ENCODE results near the gene MVB12B.

MVB12B gene

DNA sequence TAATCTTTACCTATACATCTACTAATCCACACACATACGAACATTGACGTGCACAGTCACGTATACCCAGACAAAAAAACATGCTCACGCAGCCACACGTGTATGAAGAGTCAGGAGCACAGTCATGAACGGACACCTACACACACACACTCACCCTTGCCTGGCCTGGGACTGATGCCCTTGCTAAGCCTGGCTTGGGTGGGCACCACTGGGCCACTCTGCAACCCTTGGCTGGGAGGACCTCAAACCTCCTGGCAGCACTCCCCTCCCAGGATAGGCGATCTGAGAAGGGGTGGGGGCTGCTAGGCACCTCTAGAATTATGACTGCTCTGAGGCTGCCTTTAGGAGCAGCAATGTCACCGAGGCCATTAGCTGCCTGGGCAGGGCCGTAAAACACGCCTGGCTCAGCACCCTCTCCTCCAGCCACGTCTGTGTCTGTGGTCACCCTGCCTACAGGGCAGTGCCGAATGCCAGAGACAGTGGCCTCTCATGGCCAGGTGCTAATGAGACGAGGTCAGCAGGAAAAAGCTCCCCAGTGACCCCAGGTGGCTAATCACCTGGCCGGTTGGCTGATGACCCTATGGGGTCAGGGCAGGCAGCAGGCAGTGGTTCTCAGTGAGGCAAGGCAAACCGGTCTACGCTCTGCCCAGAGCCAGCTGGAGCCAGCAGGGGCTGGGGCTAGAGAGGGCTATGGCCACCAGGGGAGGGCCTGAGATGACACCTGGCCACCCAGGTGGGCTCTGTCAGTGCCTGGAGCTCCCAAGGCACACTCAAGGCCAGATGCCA lies 33.7 kb upstream of the MVB12B start:
- H3K27ac ChIP-seq: no peak overlapping the region
- TF ChIP-seq, protein P1, sequence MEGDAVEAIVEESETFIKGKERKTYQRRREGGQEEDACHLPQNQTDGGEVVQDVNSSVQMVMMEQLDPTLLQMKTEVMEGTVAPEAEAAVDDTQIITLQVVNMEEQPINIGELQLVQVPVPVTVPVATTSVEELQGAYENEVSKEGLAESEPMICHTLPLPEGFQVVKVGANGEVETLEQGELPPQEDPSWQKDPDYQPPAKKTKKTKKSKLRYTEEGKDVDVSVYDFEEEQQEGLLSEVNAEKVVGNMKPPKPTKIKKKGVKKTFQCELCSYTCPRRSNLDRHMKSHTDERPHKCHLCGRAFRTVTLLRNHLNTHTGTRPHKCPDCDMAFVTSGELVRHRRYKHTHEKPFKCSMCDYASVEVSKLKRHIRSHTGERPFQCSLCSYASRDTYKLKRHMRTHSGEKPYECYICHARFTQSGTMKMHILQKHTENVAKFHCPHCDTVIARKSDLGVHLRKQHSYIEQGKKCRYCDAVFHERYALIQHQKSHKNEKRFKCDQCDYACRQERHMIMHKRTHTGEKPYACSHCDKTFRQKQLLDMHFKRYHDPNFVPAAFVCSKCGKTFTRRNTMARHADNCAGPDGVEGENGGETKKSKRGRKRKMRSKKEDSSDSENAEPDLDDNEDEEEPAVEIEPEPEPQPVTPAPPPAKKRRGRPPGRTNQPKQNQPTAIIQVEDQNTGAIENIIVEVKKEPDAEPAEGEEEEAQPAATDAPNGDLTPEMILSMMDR (IDR thresholded peaks at IDR 0.05): no peak
- TF ChIP-seq ZFX (IDR thresholded peaks at IDR 0.05; ENCODE audit: borderline replicate concordance): no peak

DNA sequence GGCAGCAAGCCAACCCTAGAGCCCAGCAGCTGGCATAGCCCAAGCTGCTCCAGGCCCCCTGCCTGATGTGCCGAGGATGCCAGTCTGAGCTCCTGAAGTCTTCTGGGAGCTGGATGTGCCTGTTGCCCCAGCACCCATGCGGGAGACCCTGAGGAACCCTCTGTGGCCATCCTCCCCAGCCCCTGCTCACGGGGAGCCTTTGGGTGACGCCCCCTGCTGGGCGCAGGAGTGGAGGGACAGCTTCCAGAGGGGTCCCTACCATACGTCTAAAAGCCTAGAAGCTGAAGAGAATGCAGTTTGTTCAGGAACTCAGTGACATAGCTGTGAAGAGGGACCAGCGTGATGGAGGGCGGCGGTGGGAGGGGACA lies 33.1 kb upstream of the MVB12B start:
- no peak overlapping the region for H3K27ac ChIP-seq
- TF ChIP-seq, protein P1 (IDR thresholded peaks at IDR 0.05): peak; percentile 42
- TF ChIP-seq ZFX (IDR thresholded peaks at IDR 0.05; ENCODE audit: borderline replicate concordance): no peak

DNA sequence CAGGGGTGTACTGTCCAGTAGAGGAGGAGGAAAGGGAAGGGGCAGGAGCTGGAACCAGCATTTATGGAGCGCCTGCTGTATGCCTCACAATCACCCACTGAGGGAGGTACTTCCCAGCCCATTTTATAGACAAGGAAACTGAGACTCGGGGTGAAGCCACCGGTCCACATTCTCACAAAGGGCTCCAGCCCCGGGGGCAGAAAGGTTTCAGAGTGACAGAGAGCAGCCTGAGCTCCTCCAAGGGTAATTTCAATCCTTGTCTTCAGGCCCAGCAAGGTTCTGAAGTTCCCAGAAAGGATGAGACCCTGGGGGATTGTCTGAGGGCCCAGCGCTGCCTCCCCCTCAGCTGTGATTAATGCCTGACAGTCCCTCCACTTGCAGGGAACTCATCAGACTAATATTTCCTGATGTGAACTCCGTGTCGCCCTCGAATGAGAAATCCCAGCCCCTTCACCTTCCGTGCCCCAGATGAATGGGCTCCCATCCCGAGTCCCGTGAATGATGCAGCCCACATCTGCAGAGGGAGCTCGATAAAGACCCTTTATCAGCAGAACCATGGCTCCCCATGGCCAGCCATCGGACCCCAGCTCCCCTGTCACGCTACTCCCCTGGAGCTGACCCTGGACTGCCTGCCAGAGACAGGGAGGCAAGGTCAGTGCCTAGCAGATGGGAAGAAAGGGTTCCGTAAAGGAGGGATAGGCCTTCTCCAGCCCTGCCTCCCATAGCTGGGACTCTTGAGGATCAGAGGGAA lies 32.1 kb upstream of the MVB12B start:
- H3K27ac ChIP-seq: no peak overlapping the region

DNA sequence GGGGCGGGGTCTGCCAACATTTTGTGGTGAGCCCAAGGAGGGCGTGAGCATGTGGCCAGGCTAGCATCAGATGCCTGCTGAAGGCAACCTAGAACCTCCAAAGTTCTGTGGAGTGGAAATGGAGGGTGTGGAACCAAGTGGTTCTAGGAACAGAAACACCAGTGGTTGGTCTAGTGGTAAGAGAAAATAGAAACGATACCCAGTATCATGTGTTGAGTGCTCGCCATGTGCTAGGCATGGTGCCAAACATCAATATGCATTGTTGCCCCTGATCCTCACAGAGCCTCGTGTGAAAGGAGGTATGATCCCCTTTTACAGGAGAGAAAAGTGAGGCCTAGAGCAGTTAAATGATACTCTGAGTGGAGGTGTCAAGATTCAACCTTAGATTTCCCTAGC lies 31.5 kb upstream of the MVB12B start:
- TF ChIP-seq, protein P1 (IDR thresholded peaks at IDR 0.05): no peak
- TF ChIP-seq ZFX (IDR thresholded peaks at IDR 0.05; ENCODE audit: borderline replicate concordance): no peak
- H3K27ac ChIP-seq: no peak overlapping the region

More for the DNA sequence above, 32.1 kb upstream of the MVB12B start:
- TF ChIP-seq ZFX (IDR thresholded peaks at IDR 0.05; ENCODE audit: borderline replicate concordance): no peak
- TF ChIP-seq, protein P1 (IDR thresholded peaks at IDR 0.05): no peak

DNA sequence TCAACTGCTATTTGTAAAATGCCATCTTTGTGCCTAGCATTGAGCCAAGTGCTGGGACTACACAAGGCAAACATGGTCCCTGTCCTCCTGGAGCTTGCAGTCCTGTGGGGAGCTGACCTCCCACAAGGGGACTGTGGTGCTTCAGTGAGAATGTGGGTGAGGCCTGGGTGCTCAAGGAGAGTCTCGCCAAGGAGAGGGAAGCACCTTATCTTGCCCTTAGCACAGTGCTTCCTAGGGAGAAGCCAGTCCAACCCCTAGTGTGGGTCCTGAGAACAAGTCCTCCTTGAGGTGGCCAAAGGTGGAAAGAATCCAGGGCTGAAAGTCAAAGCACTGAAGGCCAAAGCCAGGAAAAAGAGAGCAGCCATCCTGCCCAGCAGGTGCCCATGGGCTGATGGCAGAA lies 31.1 kb upstream of the MVB12B start:
- TF ChIP-seq, protein P1 (IDR thresholded peaks at IDR 0.05): no peak
- TF ChIP-seq ZFX (IDR thresholded peaks at IDR 0.05; ENCODE audit: borderline replicate concordance): no peak
- no peak overlapping the region for H3K27ac ChIP-seq

DNA sequence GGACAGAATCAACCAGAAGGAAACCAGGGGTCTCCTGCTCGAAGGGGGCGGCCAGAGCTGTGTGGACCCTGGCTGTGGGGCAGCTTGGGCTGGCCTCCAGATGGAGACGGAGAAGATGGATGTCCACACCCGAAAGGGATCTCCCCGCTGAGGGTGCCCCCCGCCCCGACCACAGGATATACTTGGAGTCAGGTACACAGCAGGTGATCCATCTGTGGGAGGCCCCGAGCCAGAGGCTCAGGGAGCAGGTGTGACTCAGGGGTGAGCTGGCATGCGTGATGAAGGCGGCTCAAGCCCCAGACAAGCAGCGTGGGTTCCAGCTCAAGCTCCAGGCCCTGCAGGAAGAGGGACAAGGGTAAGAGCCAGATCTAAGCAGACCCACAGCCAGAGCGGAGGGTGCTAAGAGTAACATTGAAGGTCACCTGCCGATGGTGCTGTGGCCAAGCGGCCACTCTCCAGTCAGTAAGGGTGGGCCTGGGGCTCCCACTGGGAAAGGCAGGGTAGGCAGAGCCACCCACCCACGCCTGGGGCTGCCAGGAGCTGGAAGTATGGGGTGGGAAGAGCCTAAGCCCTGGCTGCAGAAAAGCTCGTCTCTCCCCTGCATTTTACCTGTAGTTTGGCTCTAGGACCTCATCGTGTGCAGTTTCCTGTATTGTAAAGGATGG lies 30.6 kb upstream of the MVB12B start:
- no peak for TF ChIP-seq ZFX (IDR thresholded peaks at IDR 0.05; ENCODE audit: borderline replicate concordance)
- TF ChIP-seq, protein P1 (IDR thresholded peaks at IDR 0.05): no peak
- no peak overlapping the region for H3K27ac ChIP-seq

Data from 22Rv1 (cell line).